Kidney capillary endothelial cell (primary cell): Measurements from ENCODE around the gene TEAD4.

Experiments
- DNase-seq: peaks from one replicate; pipeline ENCODE4 v3.0.0-alpha.2; 2018; ENCODE audit warnings: low spot score

Gene TEAD4

GRCh38 chr12:2960996-2961616 lies 1.9 kb downstream of the TEAD4 start:
- DNase-seq: no peak

GRCh38 chr12:2961705-2962104 lies 2.5 kb downstream of the TEAD4 start:
- no peak for DNase-seq

DNA sequence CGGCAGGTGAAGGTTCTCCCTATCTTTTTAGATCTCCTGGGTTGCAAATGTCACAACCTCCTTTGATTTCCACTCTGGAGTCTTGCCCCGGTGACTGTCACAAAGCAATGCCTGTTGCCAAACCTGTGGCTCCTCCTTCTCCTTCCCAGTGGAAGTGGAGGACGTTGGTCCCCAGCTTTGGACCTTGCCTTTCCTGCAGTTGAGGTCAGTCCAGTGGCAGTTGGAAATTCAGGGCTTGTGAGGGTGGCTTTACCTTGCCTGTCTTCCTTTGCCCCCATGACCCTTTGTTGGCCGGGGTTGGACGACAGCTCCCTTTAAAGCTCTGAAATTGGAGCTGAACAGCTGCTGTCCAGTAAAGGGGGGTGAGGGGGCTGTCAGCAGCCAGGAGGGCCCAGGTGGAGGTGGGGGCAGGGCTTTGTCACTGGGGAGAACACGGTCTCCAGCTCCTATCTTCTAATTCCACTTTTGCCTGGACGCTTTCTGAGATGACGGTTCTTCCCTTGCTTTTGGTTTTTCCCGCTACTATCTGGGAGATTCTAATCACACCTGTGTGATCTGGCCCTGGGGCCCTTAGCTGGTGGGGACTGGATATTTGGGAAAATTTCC lies 4.1 kb downstream of the TEAD4 start:
- peak; percentile 51 for DNase-seq

GRCh38 chr12:2963760-2964292 lies 4.6 kb downstream of the TEAD4 start:
- peak; percentile 94 for DNase-seq

GRCh38 chr12:2967651-2968050 lies 8.5 kb downstream of the TEAD4 start:
- DNase-seq: no peak

GRCh38 chr12:2970744-2971143 lies 11.5 kb downstream of the TEAD4 start:
- peak; percentile 33 for DNase-seq

DNA sequence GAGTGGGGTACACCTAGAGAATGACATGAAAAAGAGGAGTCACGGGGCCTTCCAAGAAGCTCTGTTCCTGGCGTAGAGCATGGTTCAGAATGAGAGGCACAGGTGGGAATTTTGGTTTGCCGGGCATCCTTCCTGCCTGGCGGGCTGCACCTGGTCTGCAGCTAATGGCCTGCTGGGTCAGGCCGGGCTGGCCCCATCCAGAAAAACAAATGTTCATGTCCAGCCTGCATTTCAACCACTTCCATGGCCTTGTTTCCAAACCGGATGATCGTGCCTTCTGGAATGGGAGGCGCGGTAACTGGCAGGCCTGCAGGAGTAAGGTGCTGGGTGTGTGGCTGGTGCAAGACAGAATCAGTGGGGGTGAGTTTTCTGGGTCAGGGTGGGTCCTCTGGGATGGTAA lies 14.4 kb downstream of the TEAD4 start:
- DNase-seq: no peak

DNA sequence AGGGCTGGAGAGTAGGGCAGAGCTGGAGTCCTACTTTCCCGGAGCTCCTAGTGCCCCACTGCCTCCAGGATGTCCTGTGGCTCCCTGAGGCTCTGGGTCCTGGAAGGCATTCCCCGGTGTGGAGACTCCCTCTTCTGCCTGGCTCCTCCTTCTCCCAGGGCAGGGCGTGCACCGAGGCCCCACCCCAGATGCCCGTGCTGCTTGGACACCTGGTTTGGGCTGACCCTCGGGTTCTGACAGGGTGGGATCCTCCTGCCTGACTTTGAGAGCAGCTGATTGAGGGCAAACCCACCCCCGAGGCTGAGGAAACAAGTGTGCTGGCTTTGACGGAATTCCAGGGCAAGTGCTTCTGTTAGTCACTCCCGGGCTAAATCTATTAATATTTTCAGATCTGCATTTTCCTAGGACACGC lies 15.4 kb downstream of the TEAD4 start:
- peak; percentile 60 for DNase-seq

GRCh38 chr12:2976581-2976996 lies 17.4 kb downstream of the TEAD4 start:
- DNase-seq: no peak

GRCh38 chr12:2977776-2978175 lies 18.6 kb downstream of the TEAD4 start:
- no peak for DNase-seq

- no peak for DNase-seq
These were observed 20.6 kb downstream of the TEAD4 start for GRCh38 chr12:2979806-2980205.

- no peak for DNase-seq
These were observed 21.4 kb downstream of the TEAD4 start for GRCh38 chr12:2980630-2981029.

- no peak for DNase-seq
These were observed 23.2 kb downstream of the TEAD4 start for GRCh38 chr12:2982361-2982760.

DNA sequence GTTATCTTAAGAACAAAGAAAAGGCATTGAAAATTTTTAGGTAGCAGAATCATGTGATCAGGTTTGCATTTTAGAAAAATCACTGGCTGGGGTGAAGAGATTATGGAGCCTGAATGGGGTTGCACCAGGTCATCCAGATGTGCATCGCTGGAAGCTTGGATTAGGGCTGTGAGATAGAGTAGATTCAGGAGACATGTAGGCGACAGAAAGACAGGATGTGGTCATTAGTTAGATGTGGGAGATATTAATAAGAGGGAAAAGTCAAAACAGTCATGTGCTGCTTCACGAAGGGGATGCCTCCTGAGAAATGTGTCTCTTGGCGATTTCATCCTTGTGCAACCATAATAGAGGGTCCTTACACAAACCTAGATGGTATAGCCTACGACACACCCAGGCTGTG lies 25.1 kb downstream of the TEAD4 start:
- no peak for DNase-seq

DNA sequence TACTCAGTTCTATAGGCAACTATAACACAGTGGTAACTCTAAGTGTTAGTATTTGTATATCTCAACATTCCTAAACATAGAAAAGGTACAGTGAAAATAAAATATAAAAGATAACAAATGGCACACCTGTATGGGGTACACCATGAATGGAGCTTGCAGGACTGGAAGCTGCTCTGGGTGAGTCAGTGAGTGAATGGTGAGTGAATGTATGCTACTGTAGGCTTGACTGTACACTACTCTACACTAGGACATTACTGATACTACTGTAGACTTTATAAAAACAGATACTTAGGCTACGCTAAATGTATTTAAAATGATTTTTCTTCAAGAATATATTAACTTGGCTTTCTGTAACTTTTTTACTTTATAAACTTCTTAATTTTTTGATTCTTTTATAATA lies 25.5 kb downstream of the TEAD4 start:
- no peak for DNase-seq

- peak; percentile 24 for DNase-seq
These were observed 27.7 kb downstream of the TEAD4 start for GRCh38 chr12:2986876-2987275.

GRCh38 chr12:2988494-2988893 lies 29.3 kb downstream of the TEAD4 start:
- DNase-seq: no peak

- no peak for DNase-seq
These were observed 33.5 kb downstream of the TEAD4 start for GRCh38 chr12:2992724-2993123.

GRCh38 chr12:2997989-2998670 lies 38.9 kb downstream of the TEAD4 start:
- DNase-seq: no peak

DNA sequence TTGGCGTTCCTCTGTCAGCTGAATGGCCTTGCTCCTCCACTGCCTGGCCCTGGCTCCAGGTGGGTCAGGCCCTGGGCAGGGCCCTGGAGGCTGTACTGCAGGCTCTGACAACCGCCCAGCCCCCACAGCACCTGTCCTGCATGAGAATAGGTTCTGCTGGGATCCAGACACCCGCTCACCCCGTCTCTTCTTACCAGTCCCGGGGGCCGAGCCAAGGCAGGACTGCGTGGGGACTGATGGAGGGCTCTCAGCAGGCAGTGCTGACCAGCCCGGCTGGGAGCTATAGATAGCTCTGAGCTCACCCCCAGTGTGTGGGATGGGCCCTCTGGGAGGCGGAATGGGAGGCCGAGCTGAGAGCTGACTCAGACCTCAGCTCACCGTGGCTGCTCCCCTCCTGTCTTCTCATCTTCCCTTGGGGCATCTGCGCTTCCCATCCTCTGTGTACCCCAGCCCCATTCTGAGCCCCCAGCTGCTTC lies 39.6 kb downstream of the TEAD4 start:
- DNase-seq: no peak

DNA sequence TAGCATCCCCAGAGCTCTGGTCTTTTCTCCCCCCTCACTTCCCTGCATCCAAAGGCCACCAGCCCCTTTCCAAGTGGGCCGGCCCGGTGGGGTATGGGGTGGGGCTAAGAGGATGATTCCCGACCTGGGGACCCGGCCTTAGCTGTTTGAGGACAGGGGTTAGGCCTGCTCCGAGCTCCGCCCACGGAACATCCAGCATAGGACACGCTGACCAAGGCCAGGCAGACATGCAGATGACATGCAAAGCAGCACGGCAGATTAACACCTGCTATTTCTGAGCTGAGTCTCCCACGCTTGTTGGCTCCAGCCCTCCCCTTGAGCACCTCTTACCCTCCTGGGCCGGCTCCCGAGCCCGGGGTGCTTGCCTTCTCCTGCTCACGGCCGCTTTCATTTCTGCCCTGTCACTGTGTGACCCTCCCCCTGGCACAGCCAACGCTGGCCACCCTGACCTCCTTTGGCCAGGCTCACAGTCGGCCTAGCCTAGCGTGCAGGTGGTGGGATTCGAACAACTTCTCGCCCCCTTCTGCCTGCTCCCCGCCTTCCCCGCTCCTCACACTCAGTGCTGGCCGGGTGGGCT lies 40.2 kb downstream of the TEAD4 start:
- no peak for DNase-seq

DNA sequence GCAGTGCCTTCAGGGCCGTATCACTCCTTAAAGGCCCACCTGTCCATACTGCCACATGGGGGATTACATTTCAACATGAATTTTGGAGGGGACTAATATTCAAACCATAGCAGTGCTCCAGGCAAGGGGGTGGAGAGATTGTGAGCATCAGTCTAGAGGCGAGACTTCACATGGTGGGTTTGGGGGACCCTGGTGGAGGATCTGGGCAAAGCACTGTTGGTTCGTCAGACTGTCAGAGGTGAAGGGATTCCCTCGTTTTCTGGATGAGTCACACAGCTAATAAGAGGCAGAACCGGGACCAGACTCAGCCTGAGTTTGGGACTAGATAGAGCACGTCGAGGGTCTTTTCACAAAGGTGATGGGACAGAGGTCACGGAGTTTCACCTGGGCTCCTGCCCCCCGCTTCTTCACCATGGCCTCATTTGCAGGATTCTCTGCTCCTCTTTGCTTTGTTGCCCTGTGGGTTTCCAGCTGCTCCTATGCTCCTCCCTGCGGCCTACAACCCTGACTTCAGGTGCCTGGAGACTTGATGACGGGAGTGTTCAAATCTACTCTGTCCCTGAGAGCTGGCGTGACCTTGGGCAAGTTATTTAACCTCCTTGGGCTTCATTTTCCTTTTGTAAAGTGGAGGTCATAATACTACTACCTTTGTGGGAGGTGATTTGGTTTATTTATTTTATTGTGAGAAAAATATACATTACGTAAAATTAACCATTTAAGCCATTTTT lies 41.5 kb downstream of the TEAD4 start:
- no peak for DNase-seq
